ENCODE measurements around the gene MPP4. TPM values are rescaled to one million over a fixed set of nuclear protein-coding genes. Genes with fewer than 3 reads are reported as not detected.

Gene MPP4
- total and polyA plus RNA-seq, 4 donors, result 0.02 to 0.25 (median 0.07) TPM; not detected in 1

- H3K27me3 ChIP-seq (ENCODE audit: control insufficient read depth in 4 of 4, insufficient read depth in 4 of 4, low read length in 3 of 4), result no peaks in the 10 kb centered on the region
- no peak overlapping the region for H3K9ac ChIP-seq (ENCODE audit: low read depth in 1 of 2, low read length in 2 of 2)
- H3K4me1 ChIP-seq (ENCODE audit: control insufficient read depth in 4 of 4, insufficient read depth in 4 of 4, low read length in 3 of 4), result no peaks in the 10 kb centered on the region
- no peak for DNase-seq (ENCODE audit: low spot score)
- no peaks in the 10 kb centered on the region for H3K9me3 ChIP-seq (ENCODE audit: control insufficient read depth in 4 of 4, low read length in 3 of 4)
- peaks cover 0 to 3% (median 0%) of the 10 kb centered on the region in 4 donors for H3K36me3 ChIP-seq (ENCODE audit: control insufficient read depth in 4 of 4, insufficient read depth in 3 of 4, low read depth in 1 of 4, low read length in 3 of 4)
- WGBS, result 94% methylated on average over 2 of the region's 2 CpGs
- TF ChIP-seq MAX (IDR thresholded peaks at IDR 0.05), result no peak
- H3K4me3 ChIP-seq (ENCODE audit: low read depth in 1 of 3, low read length in 3 of 3), result no peak overlapping the region
- no peak overlapping the region for H3K27ac ChIP-seq (ENCODE audit: low read depth in 1 of 2, low read length in 2 of 2)
These were observed 69.9 kb downstream of the MPP4 start for GRCh38 chr2:201628545-201628944.

GRCh38 chr2:201622306-201622970 lies 76.0 kb downstream of the MPP4 start:
- no peak overlapping the region for H3K4me3 ChIP-seq (ENCODE audit: low read depth in 1 of 3, low read length in 3 of 3)
- WGBS, result 87% methylated on average over 5 of the region's 5 CpGs
- peak; percentile 75 for TF ChIP-seq NR2F2 (IDR thresholded peaks at IDR 0.05)
- no peak for TF ChIP-seq HNF4A (conservative IDR thresholded peaks at IDR 0.05)
- no peak for DNase-seq (ENCODE audit: low spot score)
- no peaks in the 10 kb centered on the region for H3K9me3 ChIP-seq (ENCODE audit: control insufficient read depth in 4 of 4, low read length in 3 of 4)
- H3K4me1 ChIP-seq (ENCODE audit: control insufficient read depth in 4 of 4, insufficient read depth in 4 of 4, low read length in 3 of 4), result peaks cover 0 to 2% (median 0%) of the 10 kb centered on the region in 4 donors
- no peaks in the 10 kb centered on the region for H3K27me3 ChIP-seq (ENCODE audit: control insufficient read depth in 4 of 4, insufficient read depth in 4 of 4, low read length in 3 of 4)
- H3K27ac ChIP-seq (ENCODE audit: low read depth in 1 of 2, low read length in 2 of 2), result no peak overlapping the region
- no peak overlapping the region for H3K9ac ChIP-seq (ENCODE audit: low read depth in 1 of 2, low read length in 2 of 2)
- H3K36me3 ChIP-seq (ENCODE audit: control insufficient read depth in 4 of 4, insufficient read depth in 3 of 4, low read depth in 1 of 4, low read length in 3 of 4), result no peaks in the 10 kb centered on the region

- Histone ChIP-seq H3K9ac (ENCODE audit: low read depth in 1 of 2, low read length in 2 of 2) (no peak overlapping the region), H3K27ac (ENCODE audit: low read depth in 1 of 2, low read length in 2 of 2) (no peak overlapping the region), H3K9me3 (ENCODE audit: control insufficient read depth in 4 of 4, low read length in 3 of 4) (no peaks in the 10 kb centered on the region), H3K4me1 (ENCODE audit: control insufficient read depth in 4 of 4, insufficient read depth in 4 of 4, low read length in 3 of 4) (peaks cover 0 to 2% (median 0%) of the 10 kb centered on the region in 4 donors), H3K27me3 (ENCODE audit: control insufficient read depth in 4 of 4, insufficient read depth in 4 of 4, low read length in 3 of 4) (no peaks in the 10 kb centered on the region), H3K4me3 (ENCODE audit: low read depth in 1 of 3, low read length in 3 of 3) (no peak overlapping the region), H3K36me3 (ENCODE audit: control insufficient read depth in 4 of 4, insufficient read depth in 3 of 4, low read depth in 1 of 4, low read length in 3 of 4) (no peaks in the 10 kb centered on the region)
- DNase-seq (ENCODE audit: low spot score), result no peak
- WGBS, result 97% methylated on average over 4 of the region's 4 CpGs
- TF ChIP-seq RAD21 (IDR thresholded peaks at IDR 0.05) (no peak), YY1 (IDR thresholded peaks at IDR 0.05) (no peak), TAF1 (conservative IDR thresholded peaks at IDR 0.05) (no peak)
These were observed 77.0 kb downstream of the MPP4 start for GRCh38 chr2:201621293-201621999.

- peaks cover 0 to 2% (median 0%) of the 10 kb centered on the region in 4 donors for H3K4me1 ChIP-seq (ENCODE audit: control insufficient read depth in 4 of 4, insufficient read depth in 4 of 4, low read length in 3 of 4)
- WGBS, result 51% methylated on average over 39 of the region's 39 CpGs
- H3K36me3 ChIP-seq (ENCODE audit: control insufficient read depth in 4 of 4, insufficient read depth in 3 of 4, low read depth in 1 of 4, low read length in 3 of 4), result no peaks in the 10 kb centered on the region
- H3K27ac ChIP-seq (ENCODE audit: low read depth in 1 of 2, low read length in 2 of 2), result no peak overlapping the region
- H3K9ac ChIP-seq (ENCODE audit: low read depth in 1 of 2, low read length in 2 of 2), result no peak overlapping the region
- no peaks in the 10 kb centered on the region for H3K27me3 ChIP-seq (ENCODE audit: control insufficient read depth in 4 of 4, insufficient read depth in 4 of 4, low read length in 3 of 4)
- H3K9me3 ChIP-seq (ENCODE audit: control insufficient read depth in 4 of 4, low read length in 3 of 4), result no peaks in the 10 kb centered on the region
- DNase-seq (ENCODE audit: low spot score), result peak; percentile 71
- no peak for TF ChIP-seq TAF1 (conservative IDR thresholded peaks at IDR 0.05)
- peak; percentile 35 to 70 for TF ChIP-seq RAD21 (IDR thresholded peaks at IDR 0.05)
- peak; percentile 4 for TF ChIP-seq CTCF (IDR thresholded peaks at IDR 0.05; ENCODE audit: low read depth, low read length, missing input control)
- no peak for TF ChIP-seq SP1 (IDR thresholded peaks at IDR 0.05)
- H3K4me3 ChIP-seq (ENCODE audit: low read depth in 1 of 3, low read length in 3 of 3), result no peak overlapping the region
These were observed 79.4 kb downstream of the MPP4 start for GRCh38 chr2:201618744-201619662.

Measured in liver (tissue), 9 donors.